GM21367 (cell line): ENCODE results near the gene NLGN4X.
"Not testable (repeated sequence)": the region's sequence is repeated elsewhere in the genome, so short reads cannot be mapped to it uniquely, and the experiment has no call there.

ENCODE experiments used
- ATAC-seq: cut with Tn5 transposase; IDR thresholded peaks from one replicate; pipeline ENCODE4 v1.9.1; 2021; ENCODE audit not compliant: unreplicated experiment

NLGN4X gene

DNA sequence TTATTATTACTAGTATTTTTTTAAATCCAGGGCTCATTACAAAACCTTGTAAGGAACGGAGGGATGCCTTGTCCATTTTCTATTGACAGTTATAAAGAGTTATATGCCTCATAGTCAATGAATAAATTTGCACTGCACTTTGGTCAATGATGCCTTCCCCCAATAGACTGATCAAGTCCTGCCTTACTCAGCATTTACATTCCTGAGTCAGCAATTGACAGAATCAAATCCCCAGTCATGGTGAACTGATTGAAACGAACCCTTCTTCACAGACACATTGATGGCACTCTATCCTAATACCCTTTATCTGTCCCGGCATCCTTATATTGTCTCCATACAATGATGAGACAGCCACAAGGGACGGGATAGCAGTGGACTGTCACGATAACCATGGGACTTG, 213.2 kb downstream of the NLGN4X start:
- no peak for ATAC-seq

DNA sequence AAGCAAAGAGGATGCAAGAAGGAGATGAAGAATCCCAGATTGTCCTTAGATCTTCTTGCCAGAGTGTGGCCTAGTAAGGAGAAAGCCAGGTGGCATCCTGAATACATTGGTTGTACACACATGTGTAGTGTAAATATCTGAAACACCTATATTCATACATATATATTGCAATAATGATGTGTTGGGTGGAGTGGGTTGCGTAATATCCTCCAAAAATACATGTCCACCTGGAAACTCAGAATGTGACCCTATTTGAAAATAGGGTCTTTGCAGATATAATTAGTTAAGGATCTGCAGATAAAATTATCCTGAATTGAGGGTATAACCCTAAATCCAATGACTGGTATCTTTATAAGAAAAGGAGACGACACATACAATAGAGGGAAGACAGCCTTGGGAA, 216.3 kb downstream of the NLGN4X start:
- ATAC-seq: no peak

DNA sequence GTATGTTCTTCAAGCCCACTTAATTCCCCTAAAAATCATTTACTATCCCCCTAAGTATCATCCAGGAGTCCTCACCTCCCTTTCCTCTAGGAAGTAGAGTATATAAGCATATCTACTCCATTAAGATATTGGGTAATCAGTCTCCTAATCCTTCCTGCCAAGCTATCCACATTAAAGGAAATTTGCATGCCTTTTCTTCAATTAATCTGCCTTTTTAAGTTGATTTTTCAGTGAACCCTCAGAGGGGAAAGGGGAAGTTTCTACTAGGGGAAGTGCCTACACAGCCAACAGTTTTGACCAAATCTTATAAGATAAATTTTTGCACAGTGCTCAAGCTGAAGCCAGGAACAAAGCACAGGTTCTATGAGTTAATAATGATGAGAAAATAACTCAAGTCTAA, 222.8 kb downstream of the NLGN4X start:
- no peak for ATAC-seq

DNA sequence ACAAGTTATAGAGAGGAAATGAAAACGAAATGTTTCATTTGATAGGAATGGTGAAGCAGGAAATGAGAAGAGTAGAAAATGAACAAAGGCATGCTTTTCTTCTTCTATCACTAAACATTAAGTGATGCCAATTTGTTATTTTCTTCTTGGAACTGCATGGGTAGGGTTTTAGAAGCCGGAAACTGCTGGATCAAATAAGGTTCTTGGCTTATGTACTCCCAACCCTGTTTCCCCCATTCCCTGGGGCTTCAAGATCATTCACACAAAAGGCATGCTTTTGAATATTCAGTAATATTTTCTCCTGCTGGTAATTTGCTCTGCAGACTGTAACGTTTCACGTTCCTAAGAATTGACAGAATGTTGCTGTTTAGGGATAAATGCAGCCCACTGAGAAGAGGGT, 224.1 kb downstream of the NLGN4X start:
- no peak for ATAC-seq

DNA sequence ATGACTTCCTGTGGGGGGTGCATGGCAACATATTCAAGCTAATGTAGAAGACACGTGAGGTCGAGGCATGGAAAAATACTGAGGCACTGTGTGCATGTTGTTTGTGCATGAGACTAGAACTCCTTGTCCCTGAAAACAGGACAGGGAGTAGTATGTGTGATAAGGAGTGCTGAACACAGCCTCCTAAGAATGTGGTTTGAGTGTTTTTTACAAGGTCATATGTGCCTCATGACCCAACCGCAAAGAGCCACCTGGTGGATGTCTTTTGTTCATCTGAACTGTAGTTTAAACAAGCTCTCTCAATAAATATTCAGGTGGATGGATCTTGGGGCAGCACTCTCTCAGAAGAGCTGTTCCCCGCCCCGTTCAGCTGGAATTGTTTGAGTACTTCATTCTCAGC, 226.6 kb downstream of the NLGN4X start:
- no peak for ATAC-seq

DNA sequence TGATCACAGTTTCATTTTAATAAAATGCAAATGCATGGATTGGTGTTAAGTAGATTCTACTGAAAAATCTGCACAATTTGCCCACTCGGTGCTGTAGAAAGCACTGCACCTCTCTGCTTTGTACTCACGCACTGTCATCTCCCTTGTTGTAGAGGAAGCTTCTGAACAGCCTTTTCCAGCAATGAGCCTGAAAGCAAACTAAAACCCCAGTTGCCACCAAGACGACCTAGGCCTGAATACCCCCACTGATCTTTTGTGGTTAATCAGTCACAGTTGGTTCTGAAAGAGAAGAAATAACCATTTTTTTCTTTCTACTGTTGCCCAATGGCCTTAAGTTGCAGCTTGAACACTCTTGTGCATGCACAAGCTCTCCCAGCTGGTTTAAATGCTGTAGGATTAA, 229.8 kb downstream of the NLGN4X start:
- no peak for ATAC-seq

DNA sequence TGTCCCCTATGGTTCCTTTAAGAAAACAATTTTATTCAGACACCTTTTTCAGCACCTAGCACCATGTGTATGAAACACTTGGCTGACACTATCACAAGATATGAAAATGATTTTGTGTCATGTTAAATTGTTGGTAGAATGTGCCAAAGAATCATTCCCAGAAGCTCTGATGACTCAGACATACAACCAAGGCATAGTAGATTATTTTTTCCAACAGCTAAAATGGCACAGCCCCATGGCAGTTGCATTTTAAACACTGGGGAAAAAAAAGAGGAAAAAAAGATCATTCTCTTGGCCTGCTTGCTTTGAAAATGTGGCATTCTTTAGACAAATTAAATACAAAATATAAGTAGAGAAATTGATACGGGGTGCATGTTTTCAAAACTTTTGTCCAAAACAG, 230.2 kb downstream of the NLGN4X start:
- no peak for ATAC-seq

DNA sequence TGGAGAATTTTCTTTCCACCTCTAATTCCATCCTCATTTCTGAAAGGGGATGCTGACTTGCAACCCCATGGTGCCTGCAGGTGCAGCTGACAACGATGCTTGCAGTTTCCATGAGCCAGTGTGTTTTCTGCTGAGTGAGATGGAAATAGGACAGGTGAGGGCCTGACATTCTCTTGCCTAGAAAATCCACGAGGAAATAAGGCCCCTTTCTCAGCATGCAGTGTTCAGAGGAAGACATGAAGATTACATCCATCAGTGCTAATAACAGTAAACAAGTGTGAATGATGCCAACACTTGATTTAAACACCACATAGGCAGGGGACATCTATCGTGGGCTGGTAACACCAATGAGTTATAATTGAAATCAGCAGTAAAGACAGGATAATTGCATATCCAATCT, 237.3 kb downstream of the NLGN4X start:
- ATAC-seq: no peak

DNA sequence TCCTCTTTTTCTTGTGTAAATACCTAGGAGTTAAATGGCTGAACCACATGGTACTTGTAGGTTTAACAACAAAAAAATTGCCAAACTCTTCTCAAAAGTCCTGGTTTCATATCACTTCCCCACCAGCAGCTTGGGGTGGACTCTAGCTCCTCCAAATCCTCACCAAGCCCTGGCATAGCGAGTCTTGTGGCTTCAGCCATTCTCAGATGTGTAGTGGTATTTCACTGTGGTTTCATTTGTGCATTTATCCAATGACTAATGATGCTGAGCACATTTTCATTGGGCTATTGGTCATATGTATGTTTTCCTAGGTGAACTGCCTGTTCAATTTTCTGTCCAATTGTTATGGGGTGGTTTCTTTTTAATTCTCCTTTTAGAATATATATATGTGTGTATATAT, 249.3 kb downstream of the NLGN4X start:
- ATAC-seq: no peak

DNA sequence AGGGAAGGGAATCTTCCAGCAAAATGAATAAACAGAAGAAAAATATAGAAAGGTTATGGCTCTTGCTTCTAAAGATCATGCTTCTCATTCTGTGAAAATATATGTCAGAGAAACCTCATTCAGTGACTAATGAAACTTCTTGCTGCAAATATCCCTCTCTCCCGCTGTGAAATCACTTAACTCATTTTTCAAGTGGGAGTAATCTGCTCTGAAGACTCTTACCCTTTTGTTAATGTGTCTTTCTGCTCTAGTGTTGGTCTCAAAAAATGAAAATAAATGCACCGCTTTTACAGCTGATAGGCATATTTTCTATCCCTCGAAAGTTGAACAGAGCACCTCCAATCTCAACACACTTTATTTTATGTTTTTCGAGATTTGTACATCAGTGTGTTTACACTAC, 252.3 kb downstream of the NLGN4X start:
- no peak for ATAC-seq

DNA sequence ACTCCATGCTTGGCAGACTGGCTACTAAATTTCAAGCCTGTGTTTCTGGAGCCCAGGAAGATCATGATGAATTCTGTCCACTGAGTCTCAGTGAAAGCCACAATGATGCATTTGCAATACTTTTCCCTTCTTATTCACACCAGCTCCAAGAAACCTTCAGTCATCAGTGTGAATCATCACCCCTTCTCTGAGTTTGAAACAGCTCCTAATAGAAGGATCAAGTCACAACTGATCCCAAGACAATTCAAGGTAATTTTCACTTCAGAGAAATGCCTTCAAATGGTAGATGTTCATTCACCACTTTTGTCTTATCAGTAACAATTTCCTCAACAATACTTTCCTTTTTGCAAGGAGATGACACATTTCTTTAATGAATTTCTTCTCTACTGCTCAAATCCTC, 257.4 kb downstream of the NLGN4X start:
- no peak for ATAC-seq

DNA sequence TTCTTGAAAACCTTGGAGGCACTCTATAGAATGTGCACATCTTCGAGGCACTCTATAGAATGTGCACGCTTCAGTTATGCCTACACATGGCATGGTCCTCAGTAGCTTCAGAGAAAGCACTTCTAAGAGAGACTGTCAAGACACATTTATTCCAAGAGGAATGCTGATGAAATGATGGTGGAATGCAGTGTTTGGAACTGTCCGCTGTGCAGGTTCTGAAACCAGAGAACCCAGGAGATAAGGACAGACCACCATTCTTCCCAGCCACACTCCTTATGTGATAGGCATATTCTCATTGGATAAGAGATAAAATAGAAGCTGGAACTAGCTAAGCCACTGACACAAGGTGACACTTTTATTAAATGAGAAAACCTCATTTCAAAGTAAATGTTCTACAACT, 263.3 kb downstream of the NLGN4X start:
- ATAC-seq: no peak

DNA sequence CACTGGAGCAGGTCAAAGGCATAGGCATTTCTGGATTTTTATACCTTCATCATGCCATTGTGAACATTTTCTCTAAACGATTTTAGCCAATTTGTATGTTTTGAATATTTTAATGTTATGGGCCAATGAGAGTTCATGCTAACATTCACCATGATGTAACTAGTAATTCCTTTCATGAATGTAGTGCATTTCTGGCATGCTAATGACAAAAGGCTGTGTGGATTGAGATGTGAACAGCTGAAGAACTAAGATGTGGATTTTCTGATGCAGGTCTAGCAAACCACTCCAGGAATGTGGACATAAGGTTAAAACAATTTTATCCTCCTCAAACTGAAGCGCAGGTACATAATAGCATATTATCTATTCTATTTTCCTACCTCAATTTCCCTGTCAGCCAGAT, 269.4 kb downstream of the NLGN4X start:
- no peak for ATAC-seq

DNA sequence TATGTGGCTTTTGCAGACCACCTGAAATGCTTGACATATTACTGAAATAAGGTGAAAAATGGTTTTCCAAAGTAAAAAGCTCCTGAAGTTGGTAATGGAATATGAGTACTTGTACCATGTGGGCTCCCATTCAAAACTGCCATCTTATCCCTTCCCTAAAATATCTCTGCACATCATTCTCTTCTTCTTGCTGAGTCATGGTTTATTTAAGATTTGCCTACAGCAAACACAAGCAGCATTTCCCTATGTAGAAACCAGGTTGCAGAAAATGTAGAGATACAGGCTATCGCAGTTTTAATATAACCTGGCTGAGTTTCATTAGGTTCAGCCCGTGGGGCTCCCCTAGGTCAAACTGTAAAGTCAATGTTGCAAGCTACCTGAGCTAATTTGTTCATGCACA, 270.1 kb downstream of the NLGN4X start:
- no peak for ATAC-seq

DNA sequence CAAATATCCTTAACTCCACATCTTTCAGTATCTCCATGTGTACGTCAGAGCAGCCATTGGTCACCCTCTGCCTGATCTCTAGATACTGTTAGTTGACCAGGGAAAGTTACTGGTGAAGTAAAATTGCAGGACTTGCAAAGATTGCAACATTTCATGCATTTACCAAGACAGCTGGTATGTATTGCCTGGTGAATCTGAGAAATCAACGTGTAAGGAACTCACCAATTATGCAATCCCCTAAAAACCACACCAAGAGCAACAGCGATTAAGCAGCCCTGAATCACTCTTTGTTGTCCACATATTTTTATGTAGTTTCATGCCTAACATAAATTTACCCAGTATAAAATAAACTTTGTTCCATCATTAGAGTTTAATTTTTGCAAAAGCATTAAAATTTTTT, 271.2 kb downstream of the NLGN4X start:
- ATAC-seq: no peak

DNA sequence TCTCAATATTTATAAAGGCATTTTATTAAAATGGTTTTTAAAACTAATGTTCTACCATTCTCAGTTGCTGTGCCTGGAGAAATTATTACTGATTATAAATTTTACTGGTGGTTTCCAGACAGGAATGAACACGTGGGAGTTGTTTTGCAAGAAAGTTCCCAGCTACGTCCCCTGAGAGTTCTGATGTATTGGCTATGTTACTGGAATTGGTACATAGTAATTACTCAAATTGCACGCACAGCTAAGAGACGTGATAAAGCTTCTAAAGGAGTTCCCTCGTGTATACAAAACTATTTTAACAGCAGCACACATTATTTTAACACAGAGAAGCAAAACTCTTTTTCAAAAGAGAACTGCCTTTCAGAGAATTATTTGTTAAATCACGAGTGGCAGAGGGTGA, 292.2 kb downstream of the NLGN4X start:
- ATAC-seq: no peak

DNA sequence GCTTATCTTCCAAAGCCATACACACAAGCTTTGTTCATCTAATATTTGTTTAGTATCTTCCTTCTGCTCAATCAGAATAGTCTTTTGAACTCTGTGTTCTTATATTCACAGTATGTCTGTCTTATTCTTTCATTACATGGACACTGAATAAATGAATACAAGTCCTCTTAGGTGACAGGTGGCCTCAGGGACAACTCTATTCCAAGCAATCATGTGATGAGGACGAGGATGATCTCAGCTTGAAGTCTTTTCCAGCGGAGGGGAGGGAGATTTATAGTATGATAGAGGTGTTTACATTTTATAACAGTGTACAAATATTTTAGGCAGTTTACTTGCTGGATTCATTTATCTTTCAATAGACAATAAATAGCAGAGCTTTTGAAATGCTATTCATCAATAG, 300.4 kb downstream of the NLGN4X start:
- no peak for ATAC-seq

DNA sequence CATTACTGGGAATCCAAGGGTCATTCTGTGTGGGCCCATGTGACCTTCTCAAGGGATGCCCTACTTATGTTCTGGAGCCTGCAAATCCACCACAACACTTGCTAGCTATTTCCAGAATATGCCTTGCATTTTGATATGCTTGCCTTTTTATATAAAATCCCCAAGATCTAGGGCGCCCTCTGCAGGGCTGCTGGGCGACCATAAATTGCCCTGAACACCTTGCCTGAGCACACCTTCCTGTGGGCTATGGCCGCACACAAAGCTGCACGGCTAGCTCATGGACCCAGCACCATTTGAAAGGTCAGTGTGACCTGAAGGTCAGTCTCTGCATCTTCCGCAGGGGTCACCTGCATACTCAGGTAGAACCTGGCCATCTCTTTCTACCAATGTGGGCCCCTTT, 311.7 kb downstream of the NLGN4X start:
- no peak for ATAC-seq

DNA sequence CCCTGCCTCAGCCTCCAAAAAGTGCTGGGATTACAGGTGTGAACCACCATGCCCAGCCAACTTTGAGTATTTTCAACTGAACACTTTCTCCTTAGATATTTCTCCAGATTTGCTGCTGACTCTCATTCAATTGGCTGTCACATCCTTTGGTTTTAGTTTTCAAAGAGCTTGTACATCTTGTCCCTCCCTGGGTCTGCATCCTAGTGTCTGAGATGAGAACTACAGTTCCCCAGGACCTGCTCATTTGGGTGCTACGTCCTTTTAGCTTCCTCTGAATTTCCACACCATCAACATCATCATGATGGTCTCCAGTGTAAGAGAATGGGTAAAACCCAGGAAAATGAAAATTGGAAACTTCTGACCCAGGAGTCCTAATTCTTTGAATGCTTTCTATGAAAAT, 312.9 kb downstream of the NLGN4X start:
- no peak for ATAC-seq

DNA sequence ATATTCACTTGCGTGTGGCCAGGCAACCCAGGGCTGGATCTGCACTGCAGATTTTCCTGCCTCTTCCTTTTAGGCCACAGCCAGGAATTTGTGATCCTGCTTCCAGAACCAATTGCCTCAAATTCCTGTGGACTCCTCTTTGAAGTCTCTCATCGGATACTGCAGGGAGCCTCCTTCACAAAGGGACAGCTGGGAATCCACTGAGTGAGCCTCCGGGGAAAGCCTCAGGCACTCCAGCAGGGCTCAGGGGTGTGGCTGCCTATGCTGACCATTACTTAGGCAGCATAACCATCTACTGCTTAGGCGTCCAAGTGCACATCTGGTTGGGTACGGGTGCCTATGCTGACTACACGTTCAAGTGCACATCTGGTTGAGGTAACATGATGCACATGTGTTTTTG, 321.5 kb downstream of the NLGN4X start:
- no peak for ATAC-seq

DNA sequence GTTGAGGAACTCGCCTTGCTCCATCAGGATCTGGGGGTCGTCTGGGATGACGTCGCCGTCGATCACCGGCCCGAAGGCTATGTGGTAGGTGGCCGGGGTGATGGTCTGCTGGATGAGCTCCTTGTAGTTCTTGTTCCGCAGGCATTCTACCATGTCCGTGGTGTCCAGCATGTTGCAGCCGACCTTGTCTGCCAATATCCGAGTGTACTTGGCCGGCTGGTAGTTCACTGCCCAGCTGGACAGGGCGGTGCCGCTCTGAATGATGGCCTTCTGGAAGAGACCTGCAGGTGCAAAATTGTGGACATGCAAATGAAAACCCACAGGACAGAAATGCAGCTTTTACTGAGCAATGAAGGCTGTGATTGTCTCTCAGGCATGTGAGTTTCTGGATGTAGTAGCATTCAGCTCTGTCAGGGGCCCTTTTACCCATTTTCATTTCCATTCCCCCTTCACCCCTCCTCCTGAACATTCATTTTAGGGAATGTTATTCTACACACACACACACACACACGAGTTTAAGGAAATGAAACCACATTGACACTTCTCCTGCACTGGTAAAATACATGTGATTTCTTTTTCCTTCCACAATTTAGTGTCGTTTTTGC, 325.0 kb downstream of the NLGN4X start:
- not testable (repeated sequence) for ATAC-seq

DNA sequence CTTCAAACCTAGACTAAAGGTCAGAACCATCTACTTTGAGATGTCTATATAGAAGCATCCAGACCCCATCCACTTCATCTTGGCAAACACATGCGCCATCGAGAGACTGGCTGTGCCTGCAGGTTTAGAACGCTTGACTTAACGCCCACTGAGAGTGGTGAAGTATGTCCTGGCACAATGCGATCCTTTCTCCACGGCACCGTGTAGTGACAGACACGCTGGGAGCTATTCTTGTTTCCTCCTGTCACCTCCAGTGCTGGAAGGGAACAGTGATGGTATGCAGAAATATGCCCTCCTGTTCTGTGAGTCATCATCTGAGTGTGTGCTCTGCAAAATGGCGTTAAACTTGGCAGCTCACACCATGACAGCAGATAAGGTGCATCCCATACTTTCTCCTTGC, 330.2 kb downstream of the NLGN4X start:
- no peak for ATAC-seq

DNA sequence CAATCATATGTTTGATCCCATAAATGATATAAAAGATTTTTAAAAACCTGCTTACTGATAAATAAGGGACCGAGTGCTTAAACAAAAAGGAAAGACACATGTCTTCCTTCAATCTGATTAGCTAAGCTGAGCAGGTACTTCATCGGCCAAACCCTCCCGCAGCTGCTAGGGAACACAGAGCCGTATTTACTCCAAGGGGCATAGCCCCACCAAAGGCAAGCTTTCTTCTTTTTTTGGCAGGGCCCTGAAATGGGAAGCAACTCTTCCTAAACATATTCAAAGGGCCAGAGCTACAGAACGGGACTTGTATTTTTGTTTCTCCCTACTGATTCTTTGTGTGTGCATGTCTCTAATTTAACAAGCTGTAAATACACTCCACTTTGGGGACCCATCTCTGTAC, 337.3 kb downstream of the NLGN4X start:
- no peak for ATAC-seq
